ENCODE measurements around the gene C2orf15.
"Not testable (repeated sequence)": the region's sequence is repeated elsewhere in the genome, so short reads cannot be mapped to it uniquely, and the experiment has no call there.

Gene C2orf15

GRCh38 chr2:99141110-99142108 is at the start of gene C2orf15:
Gene C2orf15 (plus strand): TSS chr2:99141707. CDS start chr2:99150559, 8,852 bp downstream.
- DNase-seq: peak; percentile 92

GRCh38 chr2:99096728-99097127 is 44.8 kb upstream of the C2orf15 start:
- no peak for DNase-seq

- DNase-seq: peak; percentile 74 to 80
Measured at GRCh38 chr2:99101697-99102096, 39.8 kb upstream of the C2orf15 start.

GRCh38 chr2:99104006-99104405 is 37.5 kb upstream of the C2orf15 start:
- DNase-seq: no peak

- no peak for DNase-seq
Measured at GRCh38 chr2:99106913-99107312, 34.6 kb upstream of the C2orf15 start.

GRCh38 chr2:99111236-99111635 is 30.3 kb upstream of the C2orf15 start:
- no peak for DNase-seq

- DNase-seq: no peak
Measured at GRCh38 chr2:99111945-99112344, 29.6 kb upstream of the C2orf15 start.

GRCh38 chr2:99112617-99113016 is 28.9 kb upstream of the C2orf15 start:
- DNase-seq: no peak

- DNase-seq: no peak
Measured at GRCh38 chr2:99127981-99128380, 13.5 kb upstream of the C2orf15 start.

- not testable (repeated sequence) for DNase-seq
Measured at GRCh38 chr2:99135044-99135556, 6.4 kb upstream of the C2orf15 start.

- no peak for DNase-seq
Measured at GRCh38 chr2:99139003-99139402, 2.5 kb upstream of the C2orf15 start.

- peak in 1 of 2 experiments; percentile 23 for DNase-seq
Measured at GRCh38 chr2:99140056-99140859, 1.2 kb upstream of the C2orf15 start.

GRCh38 chr2:99140860-99141109 is 722 bp upstream of the C2orf15 start:
- no peak for DNase-seq

GRCh38 chr2:99150706-99151105 is 9.2 kb downstream of the C2orf15 start:
- DNase-seq: no peak

- DNase-seq: no peak
Measured at GRCh38 chr2:99152199-99152895, 10.8 kb downstream of the C2orf15 start.

- no peak for DNase-seq
Measured at GRCh38 chr2:99153921-99154604, 12.6 kb downstream of the C2orf15 start.

- DNase-seq: peak; percentile 89
Measured at GRCh38 chr2:99154643-99155536, 13.4 kb downstream of the C2orf15 start, which contains the start of the genes LIPT1 and TSGA10. Gene LIPT1 (plus strand): TSS chr2:99154967. CDS start chr2:99161958, 6,991 bp downstream. Gene TSGA10 (minus strand): TSS chr2:99154942. CDS start chr2:99109439, 45,503 bp downstream.

GRCh38 chr2:99156891-99157290 is 15.4 kb downstream of the C2orf15 start:
- no peak for DNase-seq

GRCh38 chr2:99158599-99158998 is 17.1 kb downstream of the C2orf15 start:
- DNase-seq: peak; percentile 32 to 46

- DNase-seq: no peak
Measured at GRCh38 chr2:99159594-99159993, 18.1 kb downstream of the C2orf15 start.

GRCh38 chr2:99166218-99166617 is 24.7 kb downstream of the C2orf15 start:
- DNase-seq: no peak
